Measurements from ENCODE around the gene MROH9.

Gene MROH9

DNA sequence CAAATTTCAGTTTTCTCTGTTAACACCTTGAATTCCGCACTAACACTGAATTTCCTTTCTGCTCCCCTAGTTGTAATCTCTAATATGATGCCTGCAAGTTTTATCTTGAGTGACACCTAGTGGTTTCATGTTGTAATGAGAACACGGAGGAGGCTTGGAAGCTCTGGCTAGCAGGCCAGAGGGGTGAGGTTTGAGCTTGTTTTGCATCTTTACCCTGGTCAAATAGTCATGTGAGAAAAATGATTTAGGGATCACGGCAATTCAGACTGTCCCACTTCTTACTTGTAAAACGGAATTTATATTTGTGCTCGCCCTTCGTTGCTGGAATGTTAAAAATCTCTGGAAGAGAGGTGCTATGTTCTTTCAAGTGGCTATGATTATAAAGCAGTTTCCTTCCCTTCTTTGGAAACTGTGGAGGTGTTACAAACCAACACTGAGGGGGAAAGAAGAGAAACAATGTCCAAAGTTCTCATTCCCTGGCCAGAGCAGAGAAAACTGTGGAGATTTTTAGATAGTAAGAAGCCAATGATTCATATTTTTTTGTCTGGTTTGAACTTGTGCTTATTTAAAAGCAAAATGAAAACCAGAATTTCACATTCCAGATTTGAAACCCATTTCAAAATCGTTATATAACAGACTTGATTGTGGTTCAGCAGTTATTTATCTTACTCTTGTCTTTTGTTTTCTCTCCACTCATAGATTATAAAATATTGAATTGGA, 5.3 kb upstream of the MROH9 start:
- TF ChIP-seq, protein P1, sequence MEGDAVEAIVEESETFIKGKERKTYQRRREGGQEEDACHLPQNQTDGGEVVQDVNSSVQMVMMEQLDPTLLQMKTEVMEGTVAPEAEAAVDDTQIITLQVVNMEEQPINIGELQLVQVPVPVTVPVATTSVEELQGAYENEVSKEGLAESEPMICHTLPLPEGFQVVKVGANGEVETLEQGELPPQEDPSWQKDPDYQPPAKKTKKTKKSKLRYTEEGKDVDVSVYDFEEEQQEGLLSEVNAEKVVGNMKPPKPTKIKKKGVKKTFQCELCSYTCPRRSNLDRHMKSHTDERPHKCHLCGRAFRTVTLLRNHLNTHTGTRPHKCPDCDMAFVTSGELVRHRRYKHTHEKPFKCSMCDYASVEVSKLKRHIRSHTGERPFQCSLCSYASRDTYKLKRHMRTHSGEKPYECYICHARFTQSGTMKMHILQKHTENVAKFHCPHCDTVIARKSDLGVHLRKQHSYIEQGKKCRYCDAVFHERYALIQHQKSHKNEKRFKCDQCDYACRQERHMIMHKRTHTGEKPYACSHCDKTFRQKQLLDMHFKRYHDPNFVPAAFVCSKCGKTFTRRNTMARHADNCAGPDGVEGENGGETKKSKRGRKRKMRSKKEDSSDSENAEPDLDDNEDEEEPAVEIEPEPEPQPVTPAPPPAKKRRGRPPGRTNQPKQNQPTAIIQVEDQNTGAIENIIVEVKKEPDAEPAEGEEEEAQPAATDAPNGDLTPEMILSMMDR (conservative IDR thresholded peaks at IDR 0.05; ENCODE audit: low read depth, low read length) = peak; percentile 89
- H3K27me3 ChIP-seq (ENCODE audit: insufficient read depth, low read depth) = no peaks in the 10 kb centered on the region
- H3K4me3 ChIP-seq (IDR thresholded peaks at IDR 0.05; ENCODE audit: insufficient read depth, low read depth, low read length) = no peak overlapping the region
- H3K36me3 ChIP-seq (ENCODE audit: insufficient read depth) = no peaks in the 10 kb centered on the region
- H2AFZ ChIP-seq (ENCODE audit: low read depth) = peak overlapping the region; percentile 45
- peak overlapping the region; percentile 3; the same call in 1 of the 2 replicates for H3K4me2 ChIP-seq
- H3K79me2 ChIP-seq (ENCODE audit: insufficient read depth, low read depth) = no peaks in the 10 kb centered on the region
- no peaks in the 10 kb centered on the region for H4K20me1 ChIP-seq (ENCODE audit: insufficient read depth)
- no peak overlapping the region for H3K9ac ChIP-seq
- H3K4me1 ChIP-seq (ENCODE audit: low read depth, poor library complexity, severe bottlenecking) = peaks cover 7% of the 10 kb centered on the region
- H3K27ac ChIP-seq = no peak overlapping the region

DNA sequence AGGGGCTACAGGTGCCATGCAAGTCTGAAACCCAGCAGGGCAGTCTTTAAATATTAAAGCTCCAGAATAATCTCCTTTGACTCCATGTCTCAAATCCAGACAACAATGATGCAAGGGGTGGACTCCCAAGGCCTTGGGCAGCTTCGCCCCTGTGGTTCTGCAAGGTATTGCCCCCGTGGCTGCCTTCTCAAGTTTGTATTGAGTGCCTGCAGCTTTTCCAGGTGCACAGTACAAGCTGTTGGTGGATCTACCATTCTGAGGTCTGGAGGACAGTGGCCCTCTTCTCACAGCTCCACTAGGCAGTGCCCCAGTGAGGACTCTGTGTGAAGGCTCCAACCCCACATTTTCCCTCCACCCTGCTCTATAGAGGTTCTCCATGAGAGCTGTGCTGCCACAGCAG, 3.7 kb upstream of the MROH9 start:
- Histone ChIP-seq H3K4me2 (no peak overlapping the region), H3K79me2 (ENCODE audit: insufficient read depth, low read depth) (no peaks in the 10 kb centered on the region), H3K9ac (no peak overlapping the region), H3K36me3 (ENCODE audit: insufficient read depth) (no peaks in the 10 kb centered on the region), H3K4me1 (ENCODE audit: low read depth, poor library complexity, severe bottlenecking) (peaks cover 7% of the 10 kb centered on the region), H3K4me3 (IDR thresholded peaks at IDR 0.05; ENCODE audit: insufficient read depth, low read depth, low read length) (no peak overlapping the region), H3K27ac (no peak overlapping the region), H4K20me1 (ENCODE audit: insufficient read depth) (no peaks in the 10 kb centered on the region), H2AFZ (ENCODE audit: low read depth) (no peak overlapping the region), H3K27me3 (ENCODE audit: insufficient read depth, low read depth) (no peaks in the 10 kb centered on the region)
- TF ChIP-seq, protein P1 (conservative IDR thresholded peaks at IDR 0.05; ENCODE audit: low read depth, low read length) = no peak

DNA sequence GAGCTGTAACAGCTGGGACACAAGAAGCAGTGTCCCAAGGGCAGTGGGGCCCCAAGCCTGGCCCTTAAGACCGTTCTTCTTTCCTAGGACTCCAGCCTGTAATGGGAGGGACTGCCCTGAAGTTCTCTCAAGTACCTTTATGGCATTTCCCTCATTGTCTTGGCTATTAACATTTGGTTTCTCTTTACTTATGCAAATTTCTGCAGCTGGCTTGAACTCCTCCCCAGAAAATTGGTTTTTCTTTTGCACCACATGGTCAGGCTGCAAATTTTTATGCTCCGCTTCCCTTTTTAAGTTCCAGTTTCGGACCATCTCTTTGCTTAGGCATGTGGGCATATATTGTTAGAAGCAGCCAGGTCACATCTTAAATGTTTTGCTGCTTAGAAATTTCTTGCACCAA, 3.1 kb upstream of the MROH9 start:
- no peaks in the 10 kb centered on the region for H3K27me3 ChIP-seq (ENCODE audit: insufficient read depth, low read depth)
- TF ChIP-seq, protein P1 (conservative IDR thresholded peaks at IDR 0.05; ENCODE audit: low read depth, low read length) = no peak
- H3K4me2 ChIP-seq = no peak overlapping the region
- H4K20me1 ChIP-seq (ENCODE audit: insufficient read depth) = no peaks in the 10 kb centered on the region
- H2AFZ ChIP-seq (ENCODE audit: low read depth) = no peak overlapping the region
- H3K4me3 ChIP-seq (IDR thresholded peaks at IDR 0.05; ENCODE audit: insufficient read depth, low read depth, low read length) = no peak overlapping the region
- H3K27ac ChIP-seq = no peak overlapping the region
- no peak overlapping the region for H3K9ac ChIP-seq
- no peaks in the 10 kb centered on the region for H3K79me2 ChIP-seq (ENCODE audit: insufficient read depth, low read depth)
- peaks cover 7% of the 10 kb centered on the region for H3K4me1 ChIP-seq (ENCODE audit: low read depth, poor library complexity, severe bottlenecking)
- no peaks in the 10 kb centered on the region for H3K36me3 ChIP-seq (ENCODE audit: insufficient read depth)

DNA sequence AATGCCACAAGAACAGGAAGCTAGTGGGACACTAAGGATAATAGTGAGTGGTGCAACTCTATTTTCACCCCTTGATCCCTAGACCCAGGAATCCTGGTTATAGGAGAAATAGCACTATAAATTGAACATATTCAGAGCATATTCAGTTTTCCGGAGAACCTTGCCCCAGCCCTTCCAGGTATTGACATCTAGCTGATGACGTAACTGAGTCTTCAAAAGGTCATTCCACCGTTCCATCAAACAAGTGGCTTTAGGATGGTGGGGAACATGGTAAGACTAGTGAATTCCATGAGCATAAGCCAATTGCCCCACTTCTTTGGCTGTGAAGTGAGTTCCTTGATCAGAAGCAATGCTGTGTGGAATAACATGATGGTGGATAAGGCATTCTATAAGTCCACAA, 2.9 kb downstream of the MROH9 start:
- H3K9ac ChIP-seq = no peak overlapping the region
- H4K20me1 ChIP-seq (ENCODE audit: insufficient read depth) = no peaks in the 10 kb centered on the region
- H3K79me2 ChIP-seq (ENCODE audit: insufficient read depth, low read depth) = no peaks in the 10 kb centered on the region
- H3K36me3 ChIP-seq (ENCODE audit: insufficient read depth) = no peaks in the 10 kb centered on the region
- H3K4me3 ChIP-seq (IDR thresholded peaks at IDR 0.05; ENCODE audit: insufficient read depth, low read depth, low read length) = no peak overlapping the region
- TF ChIP-seq, protein P1 (conservative IDR thresholded peaks at IDR 0.05; ENCODE audit: low read depth, low read length) = no peak
- H2AFZ ChIP-seq (ENCODE audit: low read depth) = no peak overlapping the region
- no peaks in the 10 kb centered on the region for H3K4me1 ChIP-seq (ENCODE audit: low read depth, poor library complexity, severe bottlenecking)
- H3K27ac ChIP-seq = no peak overlapping the region
- H3K27me3 ChIP-seq (ENCODE audit: insufficient read depth, low read depth) = no peaks in the 10 kb centered on the region
- H3K4me2 ChIP-seq = no peak overlapping the region

All from KMS-11 (cell line).